Measurements from ENCODE around the gene R3HDML.

R3HDML gene

DNA sequence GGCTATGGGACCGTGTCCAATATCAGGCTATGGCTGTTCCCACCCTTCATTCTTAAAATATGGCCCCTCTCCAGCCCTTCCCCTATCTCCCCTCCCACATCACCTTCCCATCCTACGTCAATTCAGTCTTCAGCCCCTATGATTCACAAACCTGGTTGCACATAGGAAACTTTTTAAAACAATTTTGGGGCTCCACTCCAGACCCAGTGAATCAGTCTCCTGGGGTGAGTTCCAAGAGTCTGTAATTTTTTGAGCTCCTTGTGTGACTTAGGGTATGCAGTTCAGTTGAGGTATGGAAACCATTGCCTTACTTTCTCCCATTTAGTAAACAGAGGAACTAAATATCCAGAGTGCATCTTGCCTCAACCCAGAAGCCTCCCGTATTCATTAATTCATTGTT, 24.2 kb downstream of the R3HDML start:
- Histone ChIP-seq H3K9me3 (ENCODE audit: insufficient read depth, low read depth, low read length) (no peaks in the 10 kb centered on the region), H3K27me3 (ENCODE audit: insufficient read depth, low read length) (no peaks in the 10 kb centered on the region), H2AK5ac (ENCODE audit: low read length) (no peak overlapping the region), H3K4me3 (ENCODE audit: low read depth, low read length) (no peak overlapping the region), H2BK5ac (ENCODE audit: low read depth, low read length, poor library complexity) (no peak overlapping the region), H4K12ac (ENCODE audit: low read depth, low read length) (no peak overlapping the region), H3K4me1 (ENCODE audit: control insufficient read depth in 1 of 2, insufficient read depth in 2 of 2, low read length in 2 of 2) (no peaks in the 10 kb centered on the region), H3K23ac (ENCODE audit: low read length) (no peak overlapping the region), H3K4me2 (ENCODE audit: low read length) (no peak overlapping the region), H3K36me3 (ENCODE audit: control insufficient read depth in 1 of 2, insufficient read depth in 2 of 2, low read length in 2 of 2) (no peaks in the 10 kb centered on the region), H3K18ac (ENCODE audit: low read length) (no peak overlapping the region), H3K4ac (ENCODE audit: low read depth, low read length) (no peak overlapping the region), H3K9ac (ENCODE audit: low read length) (no peak overlapping the region), H2AFZ (ENCODE audit: insufficient read depth, low read length, poor library complexity) (no peak overlapping the region), H2BK12ac (ENCODE audit: low read length) (no peak overlapping the region), H4K8ac (ENCODE audit: low read depth, low read length) (no peak overlapping the region), H3K79me1 (ENCODE audit: low read length) (no peaks in the 10 kb centered on the region), H4K91ac (ENCODE audit: low read depth, low read length) (no peak overlapping the region), H3K79me2 (ENCODE audit: control insufficient read depth, insufficient read depth, low read length, poor library complexity) (no peaks in the 10 kb centered on the region), H2BK120ac (ENCODE audit: insufficient read depth, low read length, poor library complexity) (no peak overlapping the region), H3K14ac (ENCODE audit: low read length) (no peak overlapping the region), H3K27ac (ENCODE audit: low read depth, low read length) (no peak overlapping the region)
- WGBS (ENCODE audit: extremely low coverage, insufficient coverage, insufficient read length): no CpG with 5 or more reads among the region's 3 CpGs
- no peak for DNase-seq

DNA sequence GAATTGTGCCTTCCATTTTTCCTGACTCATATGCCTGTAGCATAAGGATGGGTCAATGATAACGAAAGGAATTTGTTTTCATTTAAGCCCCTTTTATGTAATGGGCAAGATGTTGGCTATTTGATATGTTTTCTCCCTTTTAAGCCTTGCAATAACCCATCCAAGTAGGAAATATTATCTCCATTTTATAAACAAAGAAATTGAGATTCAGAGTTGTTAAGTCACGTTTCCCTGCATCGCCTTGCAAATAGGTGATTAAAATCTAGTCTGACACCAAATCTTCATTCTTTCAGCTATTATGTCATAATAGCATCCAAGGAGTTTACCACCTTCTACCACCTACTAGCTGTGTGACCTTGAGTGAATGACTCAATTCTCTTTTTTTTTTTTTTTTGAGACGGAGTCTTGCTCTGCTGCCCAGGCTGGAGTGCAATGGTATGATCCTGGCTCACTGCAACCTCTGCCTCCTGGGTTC, 25.7 kb downstream of the R3HDML start:
- peak; percentile 16 to 86 for DNase-seq
- Histone ChIP-seq H3K14ac (ENCODE audit: low read length) (no peak overlapping the region), H2BK5ac (ENCODE audit: low read depth, low read length, poor library complexity) (no peak overlapping the region), H2AFZ (ENCODE audit: insufficient read depth, low read length, poor library complexity) (no peak overlapping the region), H3K27ac (ENCODE audit: low read depth, low read length) (no peak overlapping the region), H3K79me1 (ENCODE audit: low read length) (no peaks in the 10 kb centered on the region), H3K79me2 (ENCODE audit: control insufficient read depth, insufficient read depth, low read length, poor library complexity) (no peaks in the 10 kb centered on the region), H3K36me3 (ENCODE audit: control insufficient read depth in 1 of 2, insufficient read depth in 2 of 2, low read length in 2 of 2) (no peaks in the 10 kb centered on the region), H3K9me3 (ENCODE audit: insufficient read depth, low read depth, low read length) (no peaks in the 10 kb centered on the region), H2AK5ac (ENCODE audit: low read length) (no peak overlapping the region), H3K4me3 (ENCODE audit: low read depth, low read length) (no peak overlapping the region), H3K4me2 (ENCODE audit: low read length) (no peak overlapping the region), H4K12ac (ENCODE audit: low read depth, low read length) (no peak overlapping the region), H2BK12ac (ENCODE audit: low read length) (no peak overlapping the region), H3K4me1 (ENCODE audit: control insufficient read depth in 1 of 2, insufficient read depth in 2 of 2, low read length in 2 of 2) (no peaks in the 10 kb centered on the region), H2BK120ac (ENCODE audit: insufficient read depth, low read length, poor library complexity) (no peak overlapping the region), H3K18ac (ENCODE audit: low read length) (no peak overlapping the region), H3K9ac (ENCODE audit: low read length) (no peak overlapping the region), H3K4ac (ENCODE audit: low read depth, low read length) (no peak overlapping the region), H3K23ac (ENCODE audit: low read length) (no peak overlapping the region), H4K91ac (ENCODE audit: low read depth, low read length) (no peak overlapping the region), H3K27me3 (ENCODE audit: insufficient read depth, low read length) (no peaks in the 10 kb centered on the region), H4K8ac (ENCODE audit: low read depth, low read length) (no peak overlapping the region)
- no CpG with 5 or more reads among the region's 4 CpGs for WGBS (ENCODE audit: extremely low coverage, insufficient coverage, insufficient read length)

DNA sequence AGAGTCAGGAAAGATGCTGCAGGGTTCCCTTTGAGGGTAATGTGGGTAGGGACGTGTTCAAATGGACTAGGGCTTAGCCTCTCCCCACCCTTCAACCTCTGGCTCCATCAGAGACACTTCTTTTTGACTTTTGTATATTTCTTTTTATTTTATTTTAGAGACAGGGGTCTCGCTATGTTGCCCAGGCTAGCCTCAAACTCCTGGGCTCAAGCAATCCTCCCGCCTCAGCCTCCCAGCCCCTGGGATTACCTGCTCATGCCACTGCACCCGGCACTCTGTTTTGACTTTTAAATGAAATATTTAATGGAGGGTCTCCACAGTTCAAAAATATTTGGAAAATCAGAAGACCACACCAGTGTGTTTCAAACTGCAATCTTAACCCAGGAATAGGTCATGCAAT, 27.2 kb downstream of the R3HDML start:
- H3K4me3 ChIP-seq (ENCODE audit: low read depth, low read length): no peak overlapping the region

DNA sequence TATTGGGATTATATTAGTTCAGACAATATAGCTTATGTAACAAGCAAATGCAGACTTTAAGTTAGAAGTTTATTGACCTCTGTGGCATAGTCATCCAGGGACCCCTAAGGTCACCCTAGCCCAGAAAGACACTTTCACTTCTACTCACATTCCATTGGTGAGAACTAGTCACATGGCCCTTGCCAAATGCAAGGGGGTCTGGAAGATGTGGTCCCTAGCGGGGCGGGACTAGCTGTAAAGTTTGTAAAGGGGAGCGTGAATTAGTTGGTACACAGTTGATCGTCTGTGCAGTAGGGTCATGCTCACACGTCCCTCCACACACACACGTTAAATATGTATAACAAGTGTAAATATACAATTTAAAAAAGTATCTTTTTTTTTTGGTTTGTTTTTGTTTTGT, 27.9 kb downstream of the R3HDML start:
- H3K23ac ChIP-seq (ENCODE audit: low read length): no peak overlapping the region
- H4K12ac ChIP-seq (ENCODE audit: low read depth, low read length): no peak overlapping the region
- no peaks in the 10 kb centered on the region for H3K4me1 ChIP-seq (ENCODE audit: control insufficient read depth in 1 of 2, insufficient read depth in 2 of 2, low read length in 2 of 2)
- no peak overlapping the region for H3K4me2 ChIP-seq (ENCODE audit: low read length)
- no peaks in the 10 kb centered on the region for H3K79me1 ChIP-seq (ENCODE audit: low read length)
- no peak overlapping the region for H2BK120ac ChIP-seq (ENCODE audit: insufficient read depth, low read length, poor library complexity)
- H3K27me3 ChIP-seq (ENCODE audit: insufficient read depth, low read length): no peaks in the 10 kb centered on the region
- no peak overlapping the region for H2AK5ac ChIP-seq (ENCODE audit: low read length)
- no peak overlapping the region for H4K91ac ChIP-seq (ENCODE audit: low read depth, low read length)
- H2BK5ac ChIP-seq (ENCODE audit: low read depth, low read length, poor library complexity): no peak overlapping the region
- no peak overlapping the region for H2AFZ ChIP-seq (ENCODE audit: insufficient read depth, low read length, poor library complexity)
- H3K4me3 ChIP-seq (ENCODE audit: low read depth, low read length): no peak overlapping the region
- no CpG with 5 or more reads among the region's 6 CpGs for WGBS (ENCODE audit: extremely low coverage, insufficient coverage, insufficient read length)
- H4K8ac ChIP-seq (ENCODE audit: low read depth, low read length): no peak overlapping the region
- H3K79me2 ChIP-seq (ENCODE audit: control insufficient read depth, insufficient read depth, low read length, poor library complexity): no peaks in the 10 kb centered on the region
- no peak overlapping the region for H3K14ac ChIP-seq (ENCODE audit: low read length)
- no peak overlapping the region for H2BK12ac ChIP-seq (ENCODE audit: low read length)
- no peak overlapping the region for H3K27ac ChIP-seq (ENCODE audit: low read depth, low read length)
- H3K9me3 ChIP-seq (ENCODE audit: insufficient read depth, low read depth, low read length): no peaks in the 10 kb centered on the region
- no peak for DNase-seq
- H3K9ac ChIP-seq (ENCODE audit: low read length): no peak overlapping the region
- no peak overlapping the region for H3K18ac ChIP-seq (ENCODE audit: low read length)
- H3K36me3 ChIP-seq (ENCODE audit: control insufficient read depth in 1 of 2, insufficient read depth in 2 of 2, low read length in 2 of 2): no peaks in the 10 kb centered on the region
- no peak overlapping the region for H3K4ac ChIP-seq (ENCODE audit: low read depth, low read length)

More for the DNA sequence above, 27.2 kb downstream of the R3HDML start:
- H2BK5ac ChIP-seq (ENCODE audit: low read depth, low read length, poor library complexity): no peak overlapping the region
- no peaks in the 10 kb centered on the region for H3K27me3 ChIP-seq (ENCODE audit: insufficient read depth, low read length)
- no peak overlapping the region for H3K23ac ChIP-seq (ENCODE audit: low read length)
- no peak overlapping the region for H3K9ac ChIP-seq (ENCODE audit: low read length)
- H3K4me1 ChIP-seq (ENCODE audit: control insufficient read depth in 1 of 2, insufficient read depth in 2 of 2, low read length in 2 of 2): no peaks in the 10 kb centered on the region
- H3K27ac ChIP-seq (ENCODE audit: low read depth, low read length): no peak overlapping the region
- H3K18ac ChIP-seq (ENCODE audit: low read length): no peak overlapping the region
- H3K79me1 ChIP-seq (ENCODE audit: low read length): no peaks in the 10 kb centered on the region
- no peaks in the 10 kb centered on the region for H3K36me3 ChIP-seq (ENCODE audit: control insufficient read depth in 1 of 2, insufficient read depth in 2 of 2, low read length in 2 of 2)
- no peak for DNase-seq
- H3K14ac ChIP-seq (ENCODE audit: low read length): no peak overlapping the region
- no peak overlapping the region for H3K4ac ChIP-seq (ENCODE audit: low read depth, low read length)
- WGBS (ENCODE audit: extremely low coverage, insufficient coverage, insufficient read length): no CpG with 5 or more reads among the region's 4 CpGs
- H4K91ac ChIP-seq (ENCODE audit: low read depth, low read length): no peak overlapping the region
- no peaks in the 10 kb centered on the region for H3K9me3 ChIP-seq (ENCODE audit: insufficient read depth, low read depth, low read length)
- H2AFZ ChIP-seq (ENCODE audit: insufficient read depth, low read length, poor library complexity): no peak overlapping the region
- no peak overlapping the region for H4K12ac ChIP-seq (ENCODE audit: low read depth, low read length)
- H2AK5ac ChIP-seq (ENCODE audit: low read length): no peak overlapping the region
- H3K79me2 ChIP-seq (ENCODE audit: control insufficient read depth, insufficient read depth, low read length, poor library complexity): no peaks in the 10 kb centered on the region
- no peak overlapping the region for H4K8ac ChIP-seq (ENCODE audit: low read depth, low read length)
- H2BK120ac ChIP-seq (ENCODE audit: insufficient read depth, low read length, poor library complexity): no peak overlapping the region
- no peak overlapping the region for H3K4me2 ChIP-seq (ENCODE audit: low read length)
- H2BK12ac ChIP-seq (ENCODE audit: low read length): no peak overlapping the region
